Heart right ventricle (tissue), 16 donors: Measurements from ENCODE around the gene AGAP1. TPM values are rescaled to one million over a fixed set of nuclear protein-coding genes. Genes with fewer than 3 reads are reported as not detected.

Experiments
- ATAC-seq, 8 donors: fragments of 200-7000 bp; cut with Tn5 transposase; one replicate each; pipeline ENCODE4 v1.9.1; 2020; ENCODE audit warnings: mild to moderate bottlenecking in 8 of 8, moderate library complexity in 8 of 8, moderate number of reproducible peaks in 1 of 8
- DNase-seq, 2 donors: peaks; one replicate each; pipeline ENCODE4 v3.0.0-alpha.2; 2020
- H3K27ac ChIP-seq, 10 donors: fragments of 200-600 bp; sonication (generic) in 2 of 10; one replicate each; pipeline versions ENCODE4 v1.5.0 to v1.8.0; 2020 to 2022; ENCODE audit warnings: mild to moderate bottlenecking in 3 of 10
- H3K27me3 ChIP-seq, 7 donors: fragments of 200-600 bp; one replicate each; pipeline ENCODE4 v1.8.0; 2021 to 2022; ENCODE audit warnings: mild to moderate bottlenecking in 2 of 7
- H3K36me3 ChIP-seq, 9 donors: fragments of 200-600 bp; sonication (generic) in 1 of 9; one replicate each; pipeline versions ENCODE4 v1.5.0 to v1.8.0; 2020 to 2022; ENCODE audit warnings: mild to moderate bottlenecking in 2 of 9
- H3K4me1 ChIP-seq, 9 donors: fragments of 200-600 bp; sonication (generic) in 1 of 9; one replicate each; pipeline versions ENCODE4 v1.5.0 to v1.8.0; 2020 to 2022; ENCODE audit warnings: mild to moderate bottlenecking in 4 of 9
- H3K4me3 ChIP-seq, 10 donors: fragments of 200-600 bp; sonication (generic) in 2 of 10; one replicate each; pipeline versions ENCODE4 v1.5.0 to v1.8.0; 2020 to 2022; ENCODE audit warnings: mild to moderate bottlenecking in 7 of 10, moderate library complexity in 2 of 10
- H3K9me3 ChIP-seq, 11 donors: fragments of 200-600 bp in 10 of 11; sonication (generic) in 2 of 11; one replicate each; pipeline versions ENCODE4 v1.5.0 to v1.8.0; 2013 to 2022; ENCODE audit warnings: mild to moderate bottlenecking in 2 of 11, control low read depth in 1 of 11, moderate library complexity in 1 of 11
- WGBS, 2 donors: extraction: QIAGEN DNeasy Blood & Tissue Kit; methylation state at CpG; one replicate each; pipeline ENCODE4 v1.1.7; 2013; ENCODE audit warnings: inconsistent platforms in 1 of 2; 5-methylcytosine and 5-hydroxymethylcytosine counted together
- intact Hi-C, 10 donors: fragments of 100-400 bp; cut with DNase I; formaldehyde crosslinking; loops; one replicate each; pipeline versions ENCODE4 v1.11.1 to v1.14.2; 2022
- polyA plus RNA-seq, 2 donors: library from polyadenylated mRNA; stranded (reverse); fragments of 200-250 nt; gene quantifications; one replicate each; pipeline ENCODE4 v1.2.3, GENCODE V29; 2013
- total RNA-seq, 10 donors: library from RNA; stranded (reverse); fragmentation: NEBNext Ultra II Directional in 3 of 10; extraction: Animal tissue kit (Norgen Biotek cat#: 25700) in 3 of 10; gene quantifications; one replicate each; pipeline versions ENCODE4 v1.2.1 to v1.2.4, GENCODE V29; 2021 to 2023
- TF ChIP-seq, protein P1 (sequence below), 9 donors: fragments of 200-600 bp; sonication (generic) in 2 of 9; IDR thresholded peaks; one replicate each; pipeline versions ENCODE4 v1.5.0 to v1.8.0; 2021 to 2022; ENCODE audit warnings: antibody characterized with exemption in 9 of 9, mild to moderate bottlenecking in 5 of 9, moderate library complexity in 1 of 9
- donor health status: Arrhythmogenic right ventricular cardiomyopathy.
- donor health status: ischemic (EF 13 %, LVEDD 7.1; RV severe dilation, severe dysfunction).
- donor health status: healthy with polysubstance abuse.
- donor health status: DM: no; HTN: yes; CAD: no.
- donor health status: DM: no; HTN: no; CAD: no.
- donor health status: ischemic (EF 25% LVEDD 6.9; RV normal size, moderate dysfunction).
- donor health status: ischemic (EF 25% LVEDD 5.7; RV mildly dilated, moderate dysfunction).
- donor health status: healthy.
- donor health status: DM: yes; HTN: yes; CAD: no.
- donor health status: Ischemic cardiomyopathy.
- donor health status: ischemic (EF 35%, LVEDD 5.7; RV mildly dilated, moderate dysfunction).
- donor health status: nonischemic (EF 11% LVEDD 7.7; RV severe dilation, severe dysfunction).
- donor health status: DM: yes; HTN: yes; CAD: no.
- donor health status: PGD.
- donor health status: ischemic (EF 29% LVEDD 5.4; RV normal size, mild dysfunction).
- donor health status: nonischemic (EF 23%, LVEDD 6.1; RV moderate dilation, normal function).

The AGAP1 gene
- total and polyA plus RNA-seq, 12 donors, result 3.5 to 29.2 (median 19.4) TPM

DNA sequence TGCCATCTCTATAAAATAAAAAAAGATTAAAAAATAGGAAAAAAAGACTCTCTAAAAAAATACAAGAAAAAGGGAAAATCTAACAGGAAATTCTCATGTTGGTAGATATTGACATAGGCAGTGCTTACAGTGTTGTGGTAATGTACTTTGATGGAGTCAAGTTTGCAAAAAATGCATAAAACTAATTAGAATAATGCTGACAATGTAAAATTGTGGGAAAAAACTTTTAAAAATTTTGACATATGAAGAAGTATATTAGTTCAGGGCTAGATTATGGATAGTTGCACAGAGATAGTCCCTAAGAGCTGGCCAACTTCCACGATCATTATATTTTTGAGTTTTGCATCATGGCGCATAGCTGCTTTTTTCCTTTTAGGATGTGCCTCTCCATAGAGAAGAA is 601.7 kb downstream of the AGAP1 start:
- no peak overlapping the region for H3K27ac ChIP-seq
- no peaks in the 10 kb centered on the region for H3K9me3 ChIP-seq
- H3K4me1 ChIP-seq, result no peaks in the 10 kb centered on the region
- H3K27me3 ChIP-seq, result no peaks in the 10 kb centered on the region
- TF ChIP-seq, protein P1, sequence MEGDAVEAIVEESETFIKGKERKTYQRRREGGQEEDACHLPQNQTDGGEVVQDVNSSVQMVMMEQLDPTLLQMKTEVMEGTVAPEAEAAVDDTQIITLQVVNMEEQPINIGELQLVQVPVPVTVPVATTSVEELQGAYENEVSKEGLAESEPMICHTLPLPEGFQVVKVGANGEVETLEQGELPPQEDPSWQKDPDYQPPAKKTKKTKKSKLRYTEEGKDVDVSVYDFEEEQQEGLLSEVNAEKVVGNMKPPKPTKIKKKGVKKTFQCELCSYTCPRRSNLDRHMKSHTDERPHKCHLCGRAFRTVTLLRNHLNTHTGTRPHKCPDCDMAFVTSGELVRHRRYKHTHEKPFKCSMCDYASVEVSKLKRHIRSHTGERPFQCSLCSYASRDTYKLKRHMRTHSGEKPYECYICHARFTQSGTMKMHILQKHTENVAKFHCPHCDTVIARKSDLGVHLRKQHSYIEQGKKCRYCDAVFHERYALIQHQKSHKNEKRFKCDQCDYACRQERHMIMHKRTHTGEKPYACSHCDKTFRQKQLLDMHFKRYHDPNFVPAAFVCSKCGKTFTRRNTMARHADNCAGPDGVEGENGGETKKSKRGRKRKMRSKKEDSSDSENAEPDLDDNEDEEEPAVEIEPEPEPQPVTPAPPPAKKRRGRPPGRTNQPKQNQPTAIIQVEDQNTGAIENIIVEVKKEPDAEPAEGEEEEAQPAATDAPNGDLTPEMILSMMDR (IDR thresholded peaks at IDR 0.05), result no peak
- no peak for ATAC-seq
- intact Hi-C loops, result no loop called here
- H3K4me3 ChIP-seq, result no peak overlapping the region
- no peak for DNase-seq
- WGBS, 2 donors, result 97 to 99% methylated on average over 2 of the region's 2 CpGs
- no peaks in the 10 kb centered on the region for H3K36me3 ChIP-seq

GRCh38 chr2:236101311-236101950 is 607.6 kb downstream of the AGAP1 start:
- intact Hi-C loops, result no loop called here
- 93 to 95% methylated on average over 29 of the region's 29 CpGs for WGBS, 2 donors

GRCh38 chr2:236102971-236103370 is 609.1 kb downstream of the AGAP1 start:
- Histone ChIP-seq H3K36me3 (no peaks in the 10 kb centered on the region), H3K4me3 (no peak overlapping the region), H3K27ac (no peak overlapping the region), H3K9me3 (no peaks in the 10 kb centered on the region), H3K4me1 (peaks cover 0 to 12% (median 2%) of the 10 kb centered on the region in 9 donors), H3K27me3 (no peaks in the 10 kb centered on the region)
- ATAC-seq (no peak), DNase-seq (no peak)
- TF ChIP-seq, protein P1 (IDR thresholded peaks at IDR 0.05), result no peak
- WGBS, 2 donors, result 93% methylated on average over 10 of the region's 10 CpGs
- intact Hi-C loops, result no loop called here

More at GRCh38 chr2:236101311-236101950, 607.6 kb downstream of the AGAP1 start:
- Histone ChIP-seq H3K27me3 (no peaks in the 10 kb centered on the region), H3K27ac (no peak overlapping the region), H3K36me3 (no peaks in the 10 kb centered on the region), H3K4me3 (no peak overlapping the region), H3K9me3 (no peaks in the 10 kb centered on the region), H3K4me1 (peaks cover 0 to 3% (median 0%) of the 10 kb centered on the region in 9 donors)
- DNase-seq (no peak), ATAC-seq (no peak)
- TF ChIP-seq, protein P1 (IDR thresholded peaks at IDR 0.05), result no peak

- no peak for ATAC-seq
- TF ChIP-seq, protein P1 (IDR thresholded peaks at IDR 0.05), result no peak
- Histone ChIP-seq H3K27ac (no peak overlapping the region), H3K36me3 (no peaks in the 10 kb centered on the region), H3K27me3 (no peaks in the 10 kb centered on the region), H3K4me3 (no peak overlapping the region), H3K9me3 (no peaks in the 10 kb centered on the region), H3K4me1 (peaks cover 0 to 23% (median 8%) of the 10 kb centered on the region in 9 donors)
- no peak for DNase-seq
- intact Hi-C loops, result no loop called here
- WGBS, 2 donors, result 96 to 98% methylated on average over 9 of the region's 9 CpGs
These were observed 610.1 kb downstream of the AGAP1 start for GRCh38 chr2:236103981-236104380.
